ENCODE results near the gene RNASEH2A.

DNA sequence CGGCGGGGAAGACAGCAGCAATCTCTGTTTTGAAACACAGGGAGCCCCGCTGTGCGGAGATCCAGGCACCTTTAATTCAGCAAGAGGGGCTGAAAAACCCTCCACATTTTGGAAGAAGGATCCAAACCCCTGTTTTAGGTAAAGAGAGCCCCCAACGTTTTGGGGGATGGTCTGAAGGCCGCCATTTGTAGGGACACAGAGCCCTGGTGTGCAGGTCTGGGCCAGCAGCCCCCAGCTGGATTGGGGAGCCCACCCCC, 27.6 kb upstream of the RNASEH2A start:
- TF ChIP-seq, protein P1, sequence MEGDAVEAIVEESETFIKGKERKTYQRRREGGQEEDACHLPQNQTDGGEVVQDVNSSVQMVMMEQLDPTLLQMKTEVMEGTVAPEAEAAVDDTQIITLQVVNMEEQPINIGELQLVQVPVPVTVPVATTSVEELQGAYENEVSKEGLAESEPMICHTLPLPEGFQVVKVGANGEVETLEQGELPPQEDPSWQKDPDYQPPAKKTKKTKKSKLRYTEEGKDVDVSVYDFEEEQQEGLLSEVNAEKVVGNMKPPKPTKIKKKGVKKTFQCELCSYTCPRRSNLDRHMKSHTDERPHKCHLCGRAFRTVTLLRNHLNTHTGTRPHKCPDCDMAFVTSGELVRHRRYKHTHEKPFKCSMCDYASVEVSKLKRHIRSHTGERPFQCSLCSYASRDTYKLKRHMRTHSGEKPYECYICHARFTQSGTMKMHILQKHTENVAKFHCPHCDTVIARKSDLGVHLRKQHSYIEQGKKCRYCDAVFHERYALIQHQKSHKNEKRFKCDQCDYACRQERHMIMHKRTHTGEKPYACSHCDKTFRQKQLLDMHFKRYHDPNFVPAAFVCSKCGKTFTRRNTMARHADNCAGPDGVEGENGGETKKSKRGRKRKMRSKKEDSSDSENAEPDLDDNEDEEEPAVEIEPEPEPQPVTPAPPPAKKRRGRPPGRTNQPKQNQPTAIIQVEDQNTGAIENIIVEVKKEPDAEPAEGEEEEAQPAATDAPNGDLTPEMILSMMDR (IDR thresholded peaks at IDR 0.05) = no peak
- peak in 1 of 2 donors; percentile 6 for TF ChIP-seq POLR2A (IDR thresholded peaks at IDR 0.05)

Measured in uterus (tissue), 2 donors.